A549 (cell line): ENCODE results near the gene SLC39A11.

Experiments
- CEBPB ChIP-seq, 2 experiments: fragments of >200 bp in 1 of 2; sonication (Bioruptor Twin) in 1 of 2; formaldehyde crosslinking in 1 of 2; IDR thresholded peaks; 2 replicates each; pipeline ENCODE4 v1.6.1; 2012 to 2016
- CTCF ChIP-seq: fragments of >200 bp; sonication (Bioruptor Twin); formaldehyde crosslinking; IDR thresholded peaks from 3 replicates; pipeline ENCODE4 v1.5.1; 2016
- ESRRA ChIP-seq: fragments of 150-350 bp; IDR thresholded peaks from 2 replicates; pipeline ENCODE4 v1.6.1; 2014; ENCODE audit warnings: mild to moderate bottlenecking, low read length, borderline replicate concordance
- FOXS1 ChIP-seq: fragments of 250-450 bp; sonication (Bioruptor Pico); IDR thresholded peaks from 2 replicates; pipeline ENCODE4 v1.5.0; 2020; ENCODE audit warnings: mild to moderate bottlenecking, moderate library complexity
- JUN ChIP-seq, 2 experiments: fragments of >200 bp; sonication (Bioruptor Twin); formaldehyde crosslinking; IDR thresholded peaks; 2 replicates in 1 of 2; 3 replicates in 1 of 2; pipeline ENCODE4 v1.6.1; 2016 to 2017
- MAX ChIP-seq: IDR thresholded peaks from 2 replicates; pipeline ENCODE4 v1.6.1; 2012
- PHF8 ChIP-seq: fragments of 200-600 bp; sonication (generic); IDR thresholded peaks from 2 replicates; pipeline ENCODE4 v1.6.1; 2016; ENCODE audit warnings: low read depth, mild to moderate bottlenecking, antibody characterized with exemption, moderate library complexity, borderline replicate concordance
- POLR2A ChIP-seq: IDR thresholded peaks from 2 replicates; pipeline ENCODE4 v1.6.1; 2012; ENCODE audit warnings: mild to moderate bottlenecking, low read length
- RAD21 ChIP-seq, 2 experiments: fragments of >200 bp in 1 of 2; sonication (Bioruptor Twin) in 1 of 2; formaldehyde crosslinking in 1 of 2; IDR thresholded peaks in 1 of 2; conservative IDR thresholded peaks in 1 of 2; 2 replicates in 1 of 2; 3 replicates in 1 of 2; pipeline ENCODE4 v1.6.1; 2012 to 2018; ENCODE audit warnings: inconsistent platforms in 1 of 2
- RARB ChIP-seq: fragments of 250-450 bp; sonication (Bioruptor Pico); IDR thresholded peaks from 2 replicates; pipeline ENCODE4 v1.8.0; 2021; ENCODE audit warnings: mild to moderate bottlenecking, moderate library complexity
- RFX5 ChIP-seq: fragments of 450-650 bp; IDR thresholded peaks from 2 replicates; pipeline ENCODE4 v1.7.1; 2014; ENCODE audit warnings: antibody characterized with exemption, mild to moderate bottlenecking, moderate library complexity
- SMC3 ChIP-seq: fragments of >200 bp; sonication (Bioruptor Twin); formaldehyde crosslinking; IDR thresholded peaks from 3 replicates; pipeline ENCODE4 v1.6.1; 2018; ENCODE audit warnings: inconsistent platforms
- USF2 ChIP-seq: fragments of 450-650 bp; IDR thresholded peaks from 2 replicates; pipeline ENCODE4 v1.6.1; 2014; ENCODE audit warnings: antibody characterized with exemption
- TF ChIP-seq, protein P1 (sequence below): fragments of 200-600 bp; sonication (generic); IDR thresholded peaks from 2 replicates; pipeline ENCODE4 v1.6.1; 2016; ENCODE audit warnings: antibody characterized with exemption, mild to moderate bottlenecking, moderate library complexity

DNA sequence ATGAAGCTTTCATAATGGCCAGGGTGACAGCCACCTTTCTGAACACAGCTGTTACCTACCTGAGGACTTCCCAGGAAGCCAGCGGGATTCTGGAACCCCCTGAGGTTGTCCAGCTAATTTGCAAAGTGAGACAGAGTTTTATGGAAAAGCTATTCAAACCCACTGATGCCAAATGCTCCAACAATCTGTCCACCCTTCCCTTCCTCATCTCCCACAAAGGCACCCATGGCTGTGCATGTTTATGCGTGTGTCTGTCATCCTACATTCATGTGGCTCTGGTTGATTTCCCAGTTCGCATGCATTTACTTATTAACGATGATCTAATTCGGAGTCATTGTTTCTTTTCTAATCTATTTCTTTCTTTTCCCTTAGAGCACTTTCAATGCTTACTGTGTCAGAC is 217.1 kb downstream of the SLC39A11 start:
- TF ChIP-seq RARB (CRISPR knock-in tag) (no peak), ESRRA (no peak), USF2 (no peak), CTCF (no peak), PHF8 (no peak), MAX (no peak), POLR2A (no peak), JUN (IDR thresholded peaks at IDR 0.05) (no peak), RFX5 (no peak), FOXS1 (CRISPR knock-in tag) (no peak), CEBPB (IDR thresholded peaks at IDR 0.05) (no peak), SMC3 (no peak), RAD21 (conservative IDR thresholded peaks at IDR 0.05 in 1 of 2, IDR thresholded peaks at IDR 0.05 in 1 of 2) (no peak)
- TF ChIP-seq, protein P1, sequence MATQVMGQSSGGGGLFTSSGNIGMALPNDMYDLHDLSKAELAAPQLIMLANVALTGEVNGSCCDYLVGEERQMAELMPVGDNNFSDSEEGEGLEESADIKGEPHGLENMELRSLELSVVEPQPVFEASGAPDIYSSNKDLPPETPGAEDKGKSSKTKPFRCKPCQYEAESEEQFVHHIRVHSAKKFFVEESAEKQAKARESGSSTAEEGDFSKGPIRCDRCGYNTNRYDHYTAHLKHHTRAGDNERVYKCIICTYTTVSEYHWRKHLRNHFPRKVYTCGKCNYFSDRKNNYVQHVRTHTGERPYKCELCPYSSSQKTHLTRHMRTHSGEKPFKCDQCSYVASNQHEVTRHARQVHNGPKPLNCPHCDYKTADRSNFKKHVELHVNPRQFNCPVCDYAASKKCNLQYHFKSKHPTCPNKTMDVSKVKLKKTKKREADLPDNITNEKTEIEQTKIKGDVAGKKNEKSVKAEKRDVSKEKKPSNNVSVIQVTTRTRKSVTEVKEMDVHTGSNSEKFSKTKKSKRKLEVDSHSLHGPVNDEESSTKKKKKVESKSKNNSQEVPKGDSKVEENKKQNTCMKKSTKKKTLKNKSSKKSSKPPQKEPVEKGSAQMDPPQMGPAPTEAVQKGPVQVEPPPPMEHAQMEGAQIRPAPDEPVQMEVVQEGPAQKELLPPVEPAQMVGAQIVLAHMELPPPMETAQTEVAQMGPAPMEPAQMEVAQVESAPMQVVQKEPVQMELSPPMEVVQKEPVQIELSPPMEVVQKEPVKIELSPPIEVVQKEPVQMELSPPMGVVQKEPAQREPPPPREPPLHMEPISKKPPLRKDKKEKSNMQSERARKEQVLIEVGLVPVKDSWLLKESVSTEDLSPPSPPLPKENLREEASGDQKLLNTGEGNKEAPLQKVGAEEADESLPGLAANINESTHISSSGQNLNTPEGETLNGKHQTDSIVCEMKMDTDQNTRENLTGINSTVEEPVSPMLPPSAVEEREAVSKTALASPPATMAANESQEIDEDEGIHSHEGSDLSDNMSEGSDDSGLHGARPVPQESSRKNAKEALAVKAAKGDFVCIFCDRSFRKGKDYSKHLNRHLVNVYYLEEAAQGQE: no peak
